Mesendoderm (in vitro differentiated cells): ENCODE data around the gene NUP188.
"Not testable (repeated sequence)": the region's sequence is repeated elsewhere in the genome, so short reads cannot be mapped to it uniquely, and the experiment has no call there.

Experiments
- DNase-seq: peaks from one replicate; pipeline ENCODE4 v3.0.0; 2013
- H2AK5ac ChIP-seq: 2 replicates; pipeline ENCODE4 v1.6.1; 2013; ENCODE audit warnings: low read length, inconsistent platforms
- H2BK120ac ChIP-seq: 2 replicates; pipeline ENCODE4 v1.6.1; 2013; ENCODE audit warnings: low read depth, mild to moderate bottlenecking, low read length, moderate library complexity, mixed read lengths
- H2BK15ac ChIP-seq: replicated peaks from 2 replicates; pipeline ENCODE4 v1.6.1; 2013; ENCODE audit warnings: low read depth, mild to moderate bottlenecking, moderate library complexity
- H2BK5ac ChIP-seq: 2 replicates; pipeline ENCODE4 v1.6.1; 2013; ENCODE audit warnings: low read length, inconsistent platforms
- H3K18ac ChIP-seq: 2 replicates; pipeline ENCODE4 v1.6.1; 2013; ENCODE audit warnings: mild to moderate bottlenecking, low read length, mixed read lengths
- H3K23ac ChIP-seq: one replicate; pipeline ENCODE4 v1.6.1; 2013; ENCODE audit warnings: low read length
- H3K27ac ChIP-seq: 2 replicates; pipeline ENCODE4 v1.5.1; 2013; ENCODE audit warnings: low read depth, mild to moderate bottlenecking, inconsistent platforms, low read length, moderate library complexity
- H3K27me3 ChIP-seq: 2 replicates; pipeline ENCODE4 v1.6.1; 2013; ENCODE audit warnings: low read length, control low read depth, mild to moderate bottlenecking, inconsistent platforms; ENCODE audit not compliant: insufficient read depth, poor library complexity
- H3K36me3 ChIP-seq: 2 replicates; pipeline ENCODE4 v1.6.1; 2013; ENCODE audit warnings: low read length, inconsistent platforms; ENCODE audit not compliant: control insufficient read depth, insufficient read depth
- H3K4ac ChIP-seq: one replicate; pipeline ENCODE4 v1.6.1; 2013; ENCODE audit warnings: low read depth, mild to moderate bottlenecking, low read length, moderate library complexity
- H3K4me1 ChIP-seq: 2 replicates; pipeline ENCODE4 v1.6.1; 2013; ENCODE audit warnings: low read depth, low read length, inconsistent platforms; ENCODE audit not compliant: control insufficient read depth
- H3K4me2 ChIP-seq: 2 replicates; pipeline ENCODE4 v1.6.1; 2013; ENCODE audit warnings: low read length
- H3K4me3 ChIP-seq: 2 replicates; pipeline ENCODE4 v1.5.1; 2013; ENCODE audit warnings: mild to moderate bottlenecking, low read length
- H3K56ac ChIP-seq: one replicate; pipeline ENCODE4 v1.6.1; 2013; ENCODE audit warnings: low read length
- H3K79me1 ChIP-seq: 2 replicates; pipeline ENCODE4 v1.6.1; 2013; ENCODE audit warnings: low read length, inconsistent platforms
- H3K79me2 ChIP-seq: 2 replicates; pipeline ENCODE4 v1.6.1; 2013; ENCODE audit warnings: mild to moderate bottlenecking, low read length; ENCODE audit not compliant: control insufficient read depth, insufficient read depth
- H3K9ac ChIP-seq: 2 replicates; pipeline ENCODE4 v1.6.1; 2013; ENCODE audit warnings: low read length, inconsistent platforms
- H4K5ac ChIP-seq: one replicate; pipeline ENCODE4 v1.6.1; 2013; ENCODE audit warnings: low read length
- H4K8ac ChIP-seq: one replicate; pipeline ENCODE4 v1.6.1; 2013; ENCODE audit warnings: low read depth, mild to moderate bottlenecking, control low read depth, low read length, moderate library complexity
- WGBS: extraction: QIAGEN DNeasy Blood & Tissue Kit; methylation state at CpG from one replicate; pipeline ENCODE4 v1.1.7; 2013; ENCODE audit warnings: low lambda C conversion rate, missing lambda C conversion rate; ENCODE audit not compliant: insufficient coverage; ENCODE audit errors: extremely low coverage; 5-methylcytosine and 5-hydroxymethylcytosine counted together

The NUP188 gene

GRCh38 chr9:129032541-129033159 is 85.2 kb downstream of the NUP188 start:
- H2BK120ac ChIP-seq = no peak overlapping the region
- H2AK5ac ChIP-seq = no peak overlapping the region
- H3K56ac ChIP-seq = no peak overlapping the region
- no peak overlapping the region for H2BK5ac ChIP-seq
- no peak overlapping the region for H3K27ac ChIP-seq
- WGBS = no CpG with 5 or more reads among the region's 12 CpGs
- no peak overlapping the region for H3K4me3 ChIP-seq
- peaks cover 6% of the 10 kb centered on the region for H3K79me2 ChIP-seq
- peaks cover 8% of the 10 kb centered on the region for H3K79me1 ChIP-seq
- no peak overlapping the region for H4K8ac ChIP-seq
- no peak overlapping the region for H4K5ac ChIP-seq
- no peaks in the 10 kb centered on the region for H3K27me3 ChIP-seq
- no peak overlapping the region for H3K18ac ChIP-seq
- no peak overlapping the region for H3K4me2 ChIP-seq
- H3K36me3 ChIP-seq = no peaks in the 10 kb centered on the region
- no peak for DNase-seq
- H3K4ac ChIP-seq = no peak overlapping the region
- H2BK15ac ChIP-seq = no peak overlapping the region
- no peaks in the 10 kb centered on the region for H3K4me1 ChIP-seq
- H3K23ac ChIP-seq = no peak overlapping the region
- H3K9ac ChIP-seq = no peak overlapping the region

- no CpG with 5 or more reads among the region's 8 CpGs for WGBS
- no peak overlapping the region for H2AK5ac ChIP-seq
Measured at GRCh38 chr9:129033216-129033615, 85.7 kb downstream of the NUP188 start.

GRCh38 chr9:129035838-129036237 is 88.3 kb downstream of the NUP188 start:
- peak overlapping the region; percentile 86 for H3K4me2 ChIP-seq
- H3K4ac ChIP-seq = peak overlapping the region; percentile 18
- not testable (repeated sequence) for DNase-seq, H3K4me3 ChIP-seq, H3K18ac ChIP-seq, H2BK15ac ChIP-seq, H3K23ac ChIP-seq, H2BK5ac ChIP-seq, H3K79me2 ChIP-seq, H3K36me3 ChIP-seq, H2AK5ac ChIP-seq, H3K27ac ChIP-seq, H3K27me3 ChIP-seq, H2BK120ac ChIP-seq, H3K4me1 ChIP-seq
- peak overlapping the region; percentile 83 for H4K8ac ChIP-seq
- peak overlapping the region; percentile 68 for H4K5ac ChIP-seq
- peak overlapping the region; percentile 89 for H3K56ac ChIP-seq
- H3K79me1 ChIP-seq = peaks cover 15% of the 10 kb centered on the region
- H3K9ac ChIP-seq = peak overlapping the region; percentile 76
- no CpG with 5 or more reads among the region's 13 CpGs for WGBS

More at GRCh38 chr9:129033216-129033615, 85.7 kb downstream of the NUP188 start:
- DNase-seq = no peak
- no peak overlapping the region for H4K8ac ChIP-seq
- no peak overlapping the region for H2BK15ac ChIP-seq
- no peak overlapping the region for H2BK120ac ChIP-seq
- H3K27me3 ChIP-seq = no peaks in the 10 kb centered on the region
- H3K79me1 ChIP-seq = peaks cover 12% of the 10 kb centered on the region
- no peak overlapping the region for H3K27ac ChIP-seq
- H3K9ac ChIP-seq = no peak overlapping the region
- no peaks in the 10 kb centered on the region for H3K36me3 ChIP-seq
- H3K23ac ChIP-seq = no peak overlapping the region
- no peak overlapping the region for H3K4ac ChIP-seq
- H3K79me2 ChIP-seq = peaks cover 6% of the 10 kb centered on the region
- H2BK5ac ChIP-seq = no peak overlapping the region
- no peak overlapping the region for H3K4me2 ChIP-seq
- no peaks in the 10 kb centered on the region for H3K4me1 ChIP-seq
- H4K5ac ChIP-seq = no peak overlapping the region
- H3K56ac ChIP-seq = no peak overlapping the region
- H3K18ac ChIP-seq = no peak overlapping the region
- H3K4me3 ChIP-seq = no peak overlapping the region

GRCh38 chr9:129036241-129036922 is 88.9 kb downstream of the NUP188 start, which contains the start of gene MIGA2:
Gene MIGA2, plus strand, starts transcription at chr9:129036626. Its CDS starts 3,969 bp downstream, at chr9:129040595.
- Histone ChIP-seq H3K36me3 (no peaks in the 10 kb centered on the region), H3K79me2 (peaks cover 6% of the 10 kb centered on the region), H3K4me2 (peak within 1 kb of the TSS; percentile 90), H3K79me1 (peaks cover 15% of the 10 kb centered on the region), H3K23ac (peak within 1 kb of the TSS; percentile 89), H3K4me1 (no peaks in the 10 kb centered on the region), H4K5ac (peak within 1 kb of the TSS; percentile 68), H3K4me3 (peak within 1 kb of the TSS; percentile 79), H3K56ac (peak within 1 kb of the TSS; percentile 94), H2BK15ac (no peak within 1 kb of the TSS), H3K27me3 (no peaks in the 10 kb centered on the region), H3K4ac (peak within 1 kb of the TSS; percentile 18), H3K18ac (no peak within 1 kb of the TSS), H2BK120ac (no peak within 1 kb of the TSS), H2BK5ac (no peak within 1 kb of the TSS), H3K9ac (peak within 1 kb of the TSS; percentile 86), H2AK5ac (no peak within 1 kb of the TSS), H3K27ac (no peak within 1 kb of the TSS), H4K8ac (peak within 1 kb of the TSS; percentile 83)
- no CpG with 5 or more reads among the region's 49 CpGs for WGBS
- peak; percentile 100 for DNase-seq

GRCh38 chr9:129036923-129037766 is 89.6 kb downstream of the NUP188 start:
- no peak for DNase-seq
- H2BK15ac ChIP-seq = no peak overlapping the region

More at GRCh38 chr9:129036923-129037766, 89.6 kb downstream of the NUP188 start:
- Histone ChIP-seq H3K27me3 (no peaks in the 10 kb centered on the region), H3K23ac (peak overlapping the region; percentile 89), H4K5ac (no peak overlapping the region), H3K18ac (no peak overlapping the region), H2BK120ac (no peak overlapping the region), H2BK5ac (no peak overlapping the region), H3K4me1 (no peaks in the 10 kb centered on the region), H3K79me2 (peaks cover 6% of the 10 kb centered on the region), H3K27ac (no peak overlapping the region), H3K56ac (peak overlapping the region; percentile 94), H4K8ac (no peak overlapping the region), H3K4me3 (peak overlapping the region; percentile 79), H2AK5ac (no peak overlapping the region), H3K79me1 (peaks cover 16% of the 10 kb centered on the region), H3K36me3 (peaks cover 2% of the 10 kb centered on the region), H3K4ac (no peak overlapping the region), H3K4me2 (peak overlapping the region; percentile 90), H3K9ac (peak overlapping the region; percentile 86)
- WGBS = no CpG with 5 or more reads among the region's 32 CpGs
